B cell (primary cell): ENCODE measurements around the gene ALPK3. TPM values are rescaled to one million over a fixed set of nuclear protein-coding genes. Genes with fewer than 3 reads are reported as not detected.

Source experiments
- ATAC-seq: fragments of 200-7000 bp; cut with Tn5 transposase; one replicate; pipeline ENCODE4 v1.10.0; 2021; ENCODE audit warnings: low read depth, mild to moderate bottlenecking, moderate number of reproducible peaks, moderate library complexity
- CTCF ChIA-PET: fragments of 350-600 bp; sonication (Branson Sonifier 250); formaldehyde crosslinking; loops from one replicate; lab custom pipeline; 2021; ENCODE audit warnings: antibody characterized with exemption, inconsistent platforms; lab: Charles Lee
- POLR2A ChIA-PET: fragments of 350-600 bp; sonication (Branson Sonifier 250); formaldehyde crosslinking; loops from one replicate; lab custom pipeline; 2021; ENCODE audit warnings: antibody characterized with exemption; lab: Charles Lee
- DNase-seq: peaks from one replicate; pipeline ENCODE4 v3.0.0; 2013
- H2AFZ ChIP-seq: 2 replicates; pipeline ENCODE4 v1.6.1; 2012; ENCODE audit warnings: mild to moderate bottlenecking, low read depth, low read length; ENCODE audit not compliant: insufficient read depth, poor library complexity, severe bottlenecking
- H3K27ac ChIP-seq, 2 donors: 1 replicate in 1 of 2; 2 replicates in 1 of 2; pipeline ENCODE4 v1.5.1; 2012 to 2013; ENCODE audit warnings: low read length in 2 of 2, mild to moderate bottlenecking in 2 of 2, moderate library complexity in 1 of 2
- H3K27me3 ChIP-seq, 4 experiments: fragments of 200-600 bp in 1 of 4; sonication (generic) in 1 of 4; replicated peaks in 1 of 4; 1 replicate in 2 of 4; 2 replicates in 2 of 4; pipeline versions ENCODE4 v1.6.1 to v1.7.0; 2013 to 2016; ENCODE audit warnings: low read length in 3 of 4, mild to moderate bottlenecking in 2 of 4, mixed read lengths in 1 of 4, moderate library complexity in 1 of 4; ENCODE audit not compliant: insufficient read depth in 4 of 4, control insufficient read depth in 3 of 4; ENCODE audit errors: control extremely low read depth in 1 of 4
- H3K36me3 ChIP-seq, 2 experiments: replicated peaks in 1 of 2; 1 replicate in 1 of 2; 2 replicates in 1 of 2; pipeline versions ENCODE4 v1.6.1 to v1.7.1; 2013; ENCODE audit warnings: low read length in 1 of 2; ENCODE audit not compliant: insufficient read depth in 2 of 2, control insufficient read depth in 1 of 2; ENCODE audit errors: control extremely low read depth in 1 of 2, extremely low read depth in 1 of 2
- H3K4me1 ChIP-seq, 2 donors: fragments of 200-600 bp in 1 of 2; sonication (generic) in 1 of 2; 1 replicate in 1 of 2; 2 replicates in 1 of 2; pipeline versions ENCODE4 v1.5.1 to v1.6.1; 2013 to 2017; ENCODE audit warnings: low read length in 2 of 2; ENCODE audit not compliant: control insufficient read depth in 2 of 2, insufficient read depth in 2 of 2
- H3K4me2 ChIP-seq: replicated peaks from 2 replicates; pipeline ENCODE3; 2012; ENCODE audit warnings: mild to moderate bottlenecking, low read depth, low read length; ENCODE audit not compliant: poor library complexity, severe bottlenecking
- H3K4me3 ChIP-seq, 5 experiments: fragments of 200-600 bp in 1 of 5; sonication (generic) in 1 of 5; 1 replicate in 3 of 5; 2 replicates in 2 of 5; pipeline versions ENCODE4 v1.5.1 to v1.7.0; 2011 to 2016; ENCODE audit warnings: low read length in 4 of 5, mild to moderate bottlenecking in 4 of 5, low read depth in 2 of 5, control low read depth in 1 of 5, moderate library complexity in 1 of 5; ENCODE audit not compliant: insufficient read depth in 1 of 5; ENCODE audit errors: control extremely low read depth in 1 of 5, extremely low read depth in 1 of 5
- H3K79me2 ChIP-seq: fragments of 200-600 bp; sonication (generic); one replicate; pipeline ENCODE4 v1.6.0; 2016; ENCODE audit warnings: low read length; ENCODE audit not compliant: control insufficient read depth, insufficient read depth
- H3K9ac ChIP-seq: fragments of 200-600 bp; sonication (generic); 2 replicates; pipeline ENCODE4 v1.6.1; 2017; ENCODE audit warnings: mild to moderate bottlenecking, low read length, moderate library complexity
- H3K9me3 ChIP-seq, 3 donors: one replicate each; pipeline versions ENCODE4 v1.6.1 to v1.7.1; 2013; ENCODE audit warnings: low read length in 2 of 3; ENCODE audit not compliant: control insufficient read depth in 2 of 3, insufficient read depth in 1 of 3; ENCODE audit errors: control extremely low read depth in 1 of 3
- H4K20me1 ChIP-seq: 2 replicates; pipeline ENCODE4 v1.6.0; 2012; ENCODE audit warnings: mild to moderate bottlenecking, low read length; ENCODE audit not compliant: insufficient read depth, control insufficient read depth, poor library complexity, severe bottlenecking
- H3K27ac Mint-ChIP-seq: one replicate; pipeline ENCODE4 v1.8.0; 2021; ENCODE audit warnings: mixed read lengths
- H3K27me3 Mint-ChIP-seq: one replicate; pipeline ENCODE4 v1.8.0; 2021; ENCODE audit warnings: mixed read lengths
- H3K4me1 Mint-ChIP-seq: one replicate; pipeline ENCODE4 v1.8.0; 2021; ENCODE audit warnings: mixed read lengths
- H3K4me3 Mint-ChIP-seq: one replicate; pipeline ENCODE4 v1.8.0; 2021; ENCODE audit warnings: mixed read lengths
- H3K9me3 Mint-ChIP-seq: one replicate; pipeline ENCODE4 v1.8.0; 2022; ENCODE audit warnings: mixed read lengths; ENCODE audit not compliant: insufficient read depth
- CTCF ChIP-seq: fragments of 200-600 bp; IDR thresholded peaks from one replicate; pipeline ENCODE4 v1.8.0; 2022; ENCODE audit warnings: antibody characterized with exemption, mild to moderate bottlenecking
- EZH2 ChIP-seq: IDR thresholded peaks from 2 replicates; pipeline ENCODE4 v1.6.1; 2012; ENCODE audit warnings: borderline replicate concordance, low read depth, mild to moderate bottlenecking, moderate library complexity, low read length; ENCODE audit not compliant: insufficient read depth, poor library complexity, severe bottlenecking
- WGBS: methylation state at CpG from one replicate; pipeline ENCODE4 v1.1.5; 2013; ENCODE audit warnings: missing lambda C conversion rate; ENCODE audit not compliant: insufficient coverage; 5-methylcytosine and 5-hydroxymethylcytosine counted together
- intact Hi-C: fragments of 100-400 bp; cut with micrococcal nuclease; formaldehyde crosslinking; loops from one replicate; pipeline ENCODE4 v1.10.0; 2022
- polyA plus RNA-seq: library from polyadenylated mRNA; depleted of rRNA; stranded (reverse); fragments of >200 nt; gene quantifications from 2 replicates; pipeline ENCODE4 v1.2.3, GENCODE V29; 2012
- total RNA-seq, 2 donors: library from RNA; stranded (reverse); fragments of 120-200 nt in 1 of 2; gene quantifications; 1 replicate in 1 of 2; 2 replicates in 1 of 2; pipeline versions ENCODE4 v1.2.3 to v1.2.4, GENCODE V29; 2013 to 2022

Gene ALPK3
- total and polyA plus RNA-seq, 2 donors (not counting 1 experiment from before 2014, with no cell fraction given), result 0.07 to 0.15 TPM

DNA sequence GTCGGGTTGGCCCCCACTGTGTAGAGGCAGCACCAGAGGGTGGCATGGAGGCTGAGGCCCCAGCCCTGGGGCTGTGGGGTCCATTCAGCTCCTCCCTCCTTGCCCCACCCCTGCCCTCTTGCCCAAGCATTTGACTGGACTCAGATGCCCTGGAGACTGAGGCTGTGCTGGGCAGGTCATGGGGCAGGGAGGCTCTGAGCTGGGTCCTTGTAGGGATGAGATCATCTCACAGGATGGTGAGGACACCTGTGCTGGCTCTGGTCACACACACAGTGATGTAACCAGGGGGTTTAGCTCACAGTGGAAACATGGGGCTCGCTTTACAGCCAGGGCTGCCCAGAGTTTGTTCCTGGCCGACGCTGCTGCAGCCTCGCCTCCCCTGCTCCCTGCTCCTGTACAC is 17.8 kb downstream of the ALPK3 start:
- no peaks in the 10 kb centered on the region for H4K20me1 ChIP-seq
- POLR2A ChIA-PET, result no interaction called here
- no peaks in the 10 kb centered on the region for H3K9me3 ChIP-seq
- 92% methylated on average over 5 of the region's 5 CpGs for WGBS
- H3K79me2 ChIP-seq, result no peaks in the 10 kb centered on the region
- ATAC-seq (no peak), DNase-seq (no peak)
- no peak overlapping the region for H3K4me3 ChIP-seq
- no peaks in the 10 kb centered on the region for H3K27me3 ChIP-seq
- H3K4me2 ChIP-seq, result no peak overlapping the region
- no peak for TF ChIP-seq CTCF
- no peak for TF ChIP-seq EZH2
- H3K9ac ChIP-seq, result no peak overlapping the region
- no peaks in the 10 kb centered on the region for H3K36me3 ChIP-seq
- H3K9me3 Mint-ChIP-seq, result no peaks in the 10 kb centered on the region
- no peak overlapping the region for H3K4me3 Mint-ChIP-seq
- CTCF ChIA-PET, result no interaction called here
- no peak overlapping the region for H3K27ac Mint-ChIP-seq
- H3K27me3 Mint-ChIP-seq, result peaks cover 28% of the 10 kb centered on the region
- H3K4me1 Mint-ChIP-seq, result no peaks in the 10 kb centered on the region
- intact Hi-C loops, result no loop called here
- no peaks in the 10 kb centered on the region for H3K4me1 ChIP-seq
- no peak overlapping the region for H3K27ac ChIP-seq
- no peak overlapping the region for H2AFZ ChIP-seq

- POLR2A ChIA-PET, result no interaction called here
- WGBS, result 74% methylated on average over 4 of the region's 5 CpGs
- Histone ChIP-seq H3K9ac (no peak overlapping the region), H2AFZ (no peak overlapping the region), H3K27me3 (no peaks in the 10 kb centered on the region), H3K79me2 (no peaks in the 10 kb centered on the region), H3K36me3 (no peaks in the 10 kb centered on the region), H3K4me1 (no peaks in the 10 kb centered on the region), H3K27ac (no peak overlapping the region), H3K4me2 (no peak overlapping the region), H3K9me3 (no peaks in the 10 kb centered on the region), H4K20me1 (no peaks in the 10 kb centered on the region), H3K4me3 (no peak overlapping the region)
- Mint-ChIP-seq H3K27me3 (peaks cover 28% of the 10 kb centered on the region), H3K9me3 (no peaks in the 10 kb centered on the region), H3K4me1 (no peaks in the 10 kb centered on the region), H3K27ac (no peak overlapping the region), H3K4me3 (no peak overlapping the region)
- CTCF ChIA-PET, result interaction anchor here (0.5 to 1.4 kb wide), 2 partner anchors 208 to 264 kb away, joined by 3 read pairs; no protein-coding TSS in a partner anchor
- TF ChIP-seq EZH2, result no peak
- TF ChIP-seq CTCF, result no peak
- intact Hi-C loops, result no loop called here
- ATAC-seq (no peak), DNase-seq (no peak)
Measured at GRCh38 chr15:84835661-84836337, 18.6 kb downstream of the ALPK3 start.
